DMS79 treated with DMSO at 0.1 percent for 48 hours (cell line): ENCODE measurements around the gene TNFRSF13B.
"Not testable (repeated sequence)": the region's sequence is repeated elsewhere in the genome, so short reads cannot be mapped to it uniquely, and the experiment has no call there.

Source experiments
- DNase-seq: peaks from one replicate; lab custom pipeline; 2025; lab: John Stamatoyannopoulos, UW

Gene TNFRSF13B

GRCh38 chr17:16911141-16911937 is 60.6 kb downstream of the TNFRSF13B start:
- no peak for DNase-seq

- no peak for DNase-seq
Observed at GRCh38 chr17:16910341-16910740, 61.6 kb downstream of the TNFRSF13B start.

- no peak for DNase-seq
Observed at GRCh38 chr17:16909472-16910246, 62.3 kb downstream of the TNFRSF13B start.

- no peak for DNase-seq
Observed at GRCh38 chr17:16908273-16908672, 63.6 kb downstream of the TNFRSF13B start.

GRCh38 chr17:16906680-16907079 is 65.2 kb downstream of the TNFRSF13B start:
- DNase-seq = no peak

GRCh38 chr17:16905593-16906191 is 66.2 kb downstream of the TNFRSF13B start:
- DNase-seq = no peak

- DNase-seq = not testable (repeated sequence)
Observed at GRCh38 chr17:16903070-16903469, 68.8 kb downstream of the TNFRSF13B start.

GRCh38 chr17:16900288-16900882 is 71.5 kb downstream of the TNFRSF13B start:
- no peak for DNase-seq

GRCh38 chr17:16897211-16897896 is 74.6 kb downstream of the TNFRSF13B start:
- not testable (repeated sequence) for DNase-seq

- not testable (repeated sequence) for DNase-seq
Observed at GRCh38 chr17:16896235-16896634, 75.7 kb downstream of the TNFRSF13B start.

- DNase-seq = not testable (repeated sequence)
Observed at GRCh38 chr17:16893527-16893926, 78.4 kb downstream of the TNFRSF13B start.

GRCh38 chr17:16892876-16893454 is 79.0 kb downstream of the TNFRSF13B start:
- not testable (repeated sequence) for DNase-seq

- DNase-seq = no peak
Observed at GRCh38 chr17:16889088-16889465, 82.8 kb downstream of the TNFRSF13B start.
